ENCODE data around the gene NR6A1. TPM values are rescaled to one million over a fixed set of nuclear protein-coding genes. Genes with fewer than 3 reads are reported as not detected.

The NR6A1 gene
- total RNA-seq, 1 donor from 2014 or later, result 0.20 TPM

GRCh38 chr9:124726886-124727285, 44.2 kb downstream of the NR6A1 start:
- no peak for DNase-seq (ENCODE audit: low read depth, low spot score)

DNA sequence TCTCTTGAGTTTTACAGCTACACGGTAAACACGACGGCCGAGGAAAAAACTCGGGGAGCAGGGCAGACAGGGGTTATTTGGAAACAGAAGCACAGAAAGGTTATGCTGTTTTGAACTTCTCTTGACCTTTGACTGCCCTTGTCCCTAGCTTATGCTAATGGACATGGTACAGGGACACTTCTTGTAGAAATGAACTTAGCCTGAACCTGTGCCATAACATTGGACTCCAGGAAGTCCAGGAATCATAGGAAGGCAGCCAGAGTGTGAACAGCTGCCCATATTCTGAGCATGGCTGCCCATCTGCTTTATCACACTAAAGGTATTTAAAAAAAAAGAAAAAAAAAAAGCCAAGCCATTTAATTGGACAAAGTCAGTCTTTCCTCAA, 46.1 kb downstream of the NR6A1 start:
- no peak for DNase-seq (ENCODE audit: low read depth, low spot score)

DNA sequence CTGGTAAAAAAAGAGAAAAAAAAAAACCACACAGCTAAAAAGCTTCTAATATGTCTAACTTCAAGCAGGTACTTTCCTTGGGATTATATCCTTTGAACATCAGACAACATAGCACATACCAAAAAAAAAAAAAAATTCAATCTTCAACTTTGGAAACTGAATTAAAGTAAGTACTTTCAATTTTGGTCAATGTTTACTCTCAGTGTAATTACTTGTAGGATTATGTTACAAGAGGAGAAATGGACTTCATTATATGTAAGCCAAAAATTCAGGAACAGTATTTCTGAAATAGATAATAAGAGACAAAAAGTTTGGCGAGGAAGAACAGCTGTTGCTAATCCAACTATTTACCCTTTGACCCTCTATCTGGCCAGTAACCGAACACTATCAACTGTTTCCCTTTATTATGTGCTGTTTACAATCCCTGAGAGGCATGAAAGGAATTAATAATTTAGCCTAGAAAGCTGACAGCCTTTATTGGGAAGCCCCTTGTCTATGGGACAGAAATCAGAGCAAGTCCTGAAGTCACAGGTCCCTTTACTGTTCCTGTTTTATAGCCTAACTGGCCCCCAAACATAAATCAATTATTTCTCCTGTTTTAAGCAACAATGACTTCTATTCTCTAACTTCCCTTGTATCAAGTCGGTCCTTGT, 46.6 kb downstream of the NR6A1 start:
- no peak for DNase-seq (ENCODE audit: low read depth, low spot score)

DNA sequence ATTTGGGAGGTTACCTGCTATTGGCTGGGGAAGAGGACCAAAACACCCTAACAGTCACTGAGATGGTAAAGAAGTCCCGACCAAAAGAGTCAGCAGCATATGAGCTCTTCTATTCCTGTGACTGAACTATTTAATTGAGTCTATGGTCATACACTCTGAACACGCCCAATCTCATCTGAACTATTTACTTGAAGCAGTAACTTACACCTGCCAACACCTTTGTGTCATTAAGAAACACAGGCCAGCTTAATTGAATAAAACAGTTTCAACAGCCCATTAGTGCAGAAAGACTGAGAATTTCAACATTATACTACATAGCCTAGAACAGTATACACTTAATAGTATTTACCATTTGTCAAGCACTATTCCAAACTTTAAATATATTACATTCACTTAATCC, 47.8 kb downstream of the NR6A1 start:
- no peak for DNase-seq (ENCODE audit: low read depth, low spot score)

DNA sequence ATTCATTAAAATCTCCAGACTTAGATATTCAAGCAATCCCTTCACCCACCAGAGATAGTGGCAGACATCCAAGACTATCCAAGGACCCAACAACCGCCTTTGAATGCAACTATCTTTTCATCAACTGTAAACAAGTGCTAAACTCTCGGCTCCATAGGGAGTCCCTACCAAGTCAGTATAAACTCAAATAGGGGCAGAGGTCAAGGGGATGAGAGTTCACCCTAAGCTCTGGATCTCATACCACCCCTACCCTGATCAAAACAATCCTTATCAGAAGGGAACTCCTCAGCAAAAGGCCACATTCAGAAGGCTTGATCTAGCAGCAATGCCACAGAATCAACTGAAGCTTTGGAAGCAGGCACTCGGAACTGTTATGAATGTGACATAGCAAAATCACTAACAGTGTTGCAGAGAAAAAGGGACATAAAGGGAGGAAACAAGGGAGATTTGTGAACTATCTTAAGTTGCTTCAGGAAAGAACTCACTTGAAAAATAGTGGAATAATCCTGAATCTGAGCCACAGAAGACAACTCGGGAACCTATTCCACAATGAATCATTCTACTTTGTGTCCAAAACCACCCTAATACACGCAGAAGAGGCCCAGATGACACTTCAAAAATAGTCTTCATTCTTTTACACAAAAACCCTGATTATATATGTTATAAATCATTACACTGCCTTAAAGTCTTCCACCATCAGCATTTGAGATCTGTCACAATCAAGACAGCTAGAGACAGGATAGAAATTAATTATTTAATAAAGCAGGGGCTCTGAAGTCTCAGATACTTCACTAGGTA, 49.8 kb downstream of the NR6A1 start:
- no peak for DNase-seq (ENCODE audit: low read depth, low spot score)

DNA sequence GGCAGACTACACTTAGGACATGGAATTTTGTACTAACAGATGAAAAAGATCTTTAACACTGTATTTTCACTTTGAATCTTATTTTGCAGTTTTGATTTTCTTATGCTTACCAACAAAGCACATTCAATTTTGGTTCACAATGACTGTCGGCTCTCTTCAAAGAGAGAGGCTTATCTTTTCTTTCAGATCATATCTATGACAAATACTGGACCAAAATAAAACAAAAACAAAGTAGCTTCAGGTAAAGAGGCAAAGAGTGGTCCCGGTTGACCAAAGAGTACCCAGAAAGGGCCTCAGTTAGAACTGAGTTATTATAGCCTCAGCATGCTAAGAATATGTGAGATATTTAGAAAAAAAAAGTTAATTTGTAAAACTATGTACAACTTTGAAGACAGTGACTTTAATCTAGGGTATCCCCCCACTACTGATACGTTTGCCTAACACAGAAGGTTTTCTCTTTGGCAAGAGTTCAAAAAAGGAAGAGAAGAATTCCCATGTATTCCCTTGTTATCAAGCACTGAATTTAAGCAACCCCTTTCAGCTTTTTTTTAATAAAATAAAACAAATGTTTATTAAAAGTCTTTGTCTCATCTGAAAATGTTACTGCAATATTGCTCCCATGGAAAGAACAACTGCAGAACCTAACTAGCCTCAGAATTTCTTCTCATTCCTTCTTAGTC, 50.5 kb downstream of the NR6A1 start:
- no peak for DNase-seq (ENCODE audit: low read depth, low spot score)

DNA sequence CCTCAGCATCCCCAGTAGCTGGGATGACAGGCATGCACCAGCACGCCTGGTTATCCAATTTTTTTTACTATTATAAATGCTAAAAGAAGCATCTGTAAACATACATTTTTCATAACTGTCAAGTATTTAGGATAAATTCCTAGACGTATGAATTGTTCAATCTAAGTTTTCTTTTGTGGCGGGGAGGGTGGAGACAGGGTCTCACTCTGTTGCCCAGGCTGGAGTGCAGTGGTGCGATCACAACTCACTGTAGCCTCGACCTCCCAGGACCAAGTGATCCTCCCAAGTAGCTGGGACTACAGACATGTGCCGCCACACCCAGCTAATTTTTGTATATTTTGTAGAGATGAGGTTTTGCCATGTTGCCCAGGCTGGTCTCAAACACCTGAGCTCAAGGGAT, 52.2 kb downstream of the NR6A1 start:
- no peak for DNase-seq (ENCODE audit: low read depth, low spot score)

DNA sequence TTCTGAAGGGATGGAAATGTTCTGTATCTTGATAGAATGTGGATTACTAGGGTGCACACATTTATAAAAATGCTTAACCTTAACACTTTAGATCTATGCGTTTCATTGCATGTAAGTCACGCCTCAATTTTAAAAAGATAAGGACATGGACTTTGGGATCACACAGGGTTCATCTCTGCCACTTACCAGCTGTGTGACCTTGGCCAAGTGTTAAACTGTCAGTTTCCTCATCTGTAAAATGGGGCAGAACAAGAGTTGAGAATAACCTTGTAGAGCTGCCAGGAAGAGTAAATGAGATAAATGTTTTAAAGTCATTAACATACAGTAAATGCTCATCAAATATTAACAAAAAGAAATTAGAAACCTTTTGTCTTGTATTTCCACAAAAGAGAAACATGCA, 53.5 kb downstream of the NR6A1 start:
- no peak for DNase-seq (ENCODE audit: low read depth, low spot score)

GRCh38 chr9:124716808-124717207, 54.3 kb downstream of the NR6A1 start:
- DNase-seq (ENCODE audit: low read depth, low spot score), result no peak

DNA sequence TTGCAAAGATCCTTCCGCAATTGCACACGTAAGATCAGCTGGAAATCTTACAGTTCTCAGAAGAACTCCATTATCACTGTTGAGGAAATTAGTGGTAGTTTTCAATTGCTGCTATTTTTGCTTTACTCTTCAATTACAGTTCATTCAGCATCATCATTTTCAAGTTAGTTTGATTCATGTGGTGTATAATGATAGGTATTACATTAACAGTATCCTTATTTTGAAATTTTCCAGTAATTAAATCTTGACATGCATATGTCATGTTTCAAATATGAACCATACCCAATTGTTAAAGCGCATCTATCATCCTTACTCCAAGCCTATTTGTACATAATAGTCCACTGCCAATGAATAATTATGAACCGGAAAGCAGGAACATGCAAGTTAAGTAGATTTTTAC, 60.3 kb downstream of the NR6A1 start:
- DNase-seq (ENCODE audit: low read depth, low spot score), result no peak

GRCh38 chr9:124709292-124709690, 61.8 kb downstream of the NR6A1 start:
- no peak for DNase-seq (ENCODE audit: low read depth, low spot score)

DNA sequence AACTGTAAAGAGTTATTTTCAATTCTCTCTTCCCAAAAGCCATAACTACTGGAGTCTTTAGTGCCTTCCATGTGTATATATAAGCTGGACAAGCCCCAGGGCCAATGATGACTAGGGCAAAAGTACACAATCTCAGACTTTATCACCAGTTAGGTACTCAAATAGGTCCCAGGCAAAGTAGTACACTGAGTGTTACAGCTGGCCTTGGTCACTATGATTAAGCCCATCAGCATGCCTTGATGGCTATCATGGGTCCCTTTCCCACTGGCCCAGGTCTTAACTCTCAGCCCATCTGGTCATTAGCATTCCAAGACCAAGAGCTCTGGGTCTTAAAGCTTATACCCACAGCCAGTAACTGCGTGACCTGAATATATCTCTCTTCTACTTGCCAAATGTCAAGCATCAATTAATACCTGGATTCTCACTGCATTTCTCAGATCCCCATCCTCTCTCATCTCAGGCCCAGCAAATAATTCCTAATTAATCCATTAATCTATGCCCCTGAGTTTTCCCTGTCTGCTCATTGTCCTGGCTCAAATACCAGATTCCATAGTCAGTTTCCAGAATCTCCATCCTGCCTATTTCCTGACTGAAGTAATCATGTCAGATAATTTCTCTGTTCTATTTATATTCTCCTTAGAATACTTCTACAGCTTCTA, 62.3 kb downstream of the NR6A1 start:
- DNase-seq (ENCODE audit: low read depth, low spot score), result no peak

DNA sequence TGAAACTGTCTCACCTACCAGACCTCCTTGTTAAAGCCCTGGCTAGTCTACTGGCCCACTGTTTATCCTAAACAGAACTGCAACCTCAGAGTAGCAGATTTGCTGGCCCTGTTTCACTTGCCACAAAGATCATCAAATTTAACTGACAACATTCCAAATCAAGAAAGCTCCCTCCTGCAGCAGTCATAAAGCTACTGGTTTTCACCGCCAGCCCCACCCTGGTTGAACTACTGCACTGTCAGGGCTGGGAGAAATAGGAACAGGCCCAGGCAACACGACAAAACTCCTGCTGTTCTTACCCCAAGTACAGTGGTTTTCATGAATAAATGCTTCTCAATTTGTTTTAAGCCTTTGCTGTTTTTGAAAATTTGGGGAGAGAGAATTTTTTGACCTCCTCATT, 63.0 kb downstream of the NR6A1 start:
- no peak for DNase-seq (ENCODE audit: low read depth, low spot score)

- DNase-seq (ENCODE audit: low read depth, low spot score), result no peak
Observed at GRCh38 chr9:124707666-124708065, 63.4 kb downstream of the NR6A1 start.

- no peak for DNase-seq (ENCODE audit: low read depth, low spot score)
Observed at GRCh38 chr9:124706685-124707084, 64.4 kb downstream of the NR6A1 start.

DNA sequence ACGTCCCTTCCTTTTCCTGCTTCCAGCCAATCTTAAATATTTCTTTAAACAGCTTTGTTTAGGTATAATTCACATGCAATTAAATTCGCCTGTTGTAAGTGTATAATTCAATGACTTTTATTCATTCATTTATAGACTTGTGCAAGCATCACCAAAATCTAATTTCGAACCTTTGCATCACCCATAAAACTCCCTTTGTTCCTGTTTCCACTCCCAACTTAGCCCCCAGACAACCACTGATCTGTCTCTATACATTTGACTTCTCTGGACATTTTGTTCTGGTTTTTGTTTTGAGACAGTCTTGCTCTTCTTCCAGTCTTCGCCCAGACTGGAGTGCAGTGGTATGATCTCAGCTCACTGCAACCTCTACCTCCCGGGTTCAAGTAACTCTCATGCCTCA, 71.5 kb downstream of the NR6A1 start:
- no peak for DNase-seq (ENCODE audit: low read depth, low spot score)

GRCh38 chr9:124698265-124698664, 72.8 kb downstream of the NR6A1 start:
- DNase-seq (ENCODE audit: low read depth, low spot score), result no peak

DNA sequence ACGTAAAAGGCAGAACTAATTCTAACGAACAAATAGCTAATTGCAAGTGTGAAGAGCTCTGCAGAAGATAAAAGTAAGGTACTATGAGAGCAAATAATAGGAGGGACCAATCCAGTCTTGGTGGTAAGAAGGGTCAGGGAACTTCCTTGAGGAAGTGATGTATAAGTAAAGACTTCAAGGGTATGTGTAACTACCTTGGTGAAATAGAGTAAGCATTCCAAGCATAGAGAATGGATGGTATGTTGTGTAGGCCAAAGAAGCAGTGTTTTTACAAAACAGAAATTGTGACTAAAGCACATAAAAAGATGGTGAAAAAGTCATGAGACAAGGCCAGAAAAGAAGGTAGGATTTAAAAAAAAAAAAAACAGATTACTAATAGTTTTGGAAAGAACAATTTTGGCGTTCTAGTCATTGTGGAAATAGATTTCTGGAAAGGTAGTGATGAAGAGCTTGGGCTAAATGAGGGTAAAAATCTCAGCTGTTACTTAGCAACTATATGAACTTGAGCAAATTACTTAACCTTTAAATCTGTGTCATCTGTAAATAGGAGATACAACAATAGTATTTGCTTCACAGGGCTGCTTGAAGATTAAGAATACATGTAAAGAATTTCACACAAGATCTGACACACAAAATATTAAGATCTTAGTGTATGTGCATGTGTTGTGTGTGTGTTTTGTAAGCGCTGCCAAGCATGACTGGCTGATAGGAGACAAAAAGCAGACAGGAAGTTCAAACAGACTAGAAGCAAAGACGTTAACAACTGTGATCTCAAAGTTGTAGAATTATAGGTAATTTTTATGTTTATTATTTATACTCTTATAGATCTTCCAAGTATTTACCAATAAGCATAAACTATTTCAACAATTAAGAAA, 73.5 kb downstream of the NR6A1 start:
- DNase-seq (ENCODE audit: low read depth, low spot score), result no peak

GRCh38 chr9:124696101-124696500, 75.0 kb downstream of the NR6A1 start:
- no peak for DNase-seq (ENCODE audit: low read depth, low spot score)

GRCh38 chr9:124695280-124695890, 75.7 kb downstream of the NR6A1 start:
- no peak for DNase-seq (ENCODE audit: low read depth, low spot score)
